GM12878 (cell line): ENCODE results near the gene ZNF341.

Experiments used
- ATF7 ChIP-seq: fragments of 450-650 bp; IDR thresholded peaks from 2 replicates; pipeline ENCODE4 v1.6.1; 2016; ENCODE audit warnings: low read depth, mild to moderate bottlenecking
- CBX3 ChIP-seq: fragments of 200-600 bp; sonication (generic); IDR thresholded peaks from 2 replicates; pipeline ENCODE4 v1.6.1; 2016; ENCODE audit warnings: low read depth, borderline replicate concordance
- EZH2 ChIP-seq: IDR thresholded peaks from 2 replicates; pipeline ENCODE4 v1.6.1; 2012; ENCODE audit warnings: low read depth, mild to moderate bottlenecking, control low read depth, inconsistent platforms, low read length, borderline replicate concordance; ENCODE audit not compliant: control insufficient read depth
- NFYA ChIP-seq: IDR thresholded peaks from 2 replicates; pipeline ENCODE4 v1.6.1; 2011; ENCODE audit warnings: low read depth, mild to moderate bottlenecking, low read length, improper control_type of control experiment, borderline replicate concordance
- NR2F1 ChIP-seq: fragments of 450-650 bp; conservative IDR thresholded peaks from 2 replicates; pipeline ENCODE4 v1.6.1; 2017; ENCODE audit warnings: mild to moderate bottlenecking
- POLR2A ChIP-seq: IDR thresholded peaks from 2 replicates; pipeline ENCODE4 v1.6.1; 2011; ENCODE audit warnings: low read depth, mild to moderate bottlenecking, low read length
- TAF1 ChIP-seq: IDR thresholded peaks from 2 replicates; pipeline ENCODE4 v1.6.1; 2011; ENCODE audit warnings: mild to moderate bottlenecking, low read depth, low read length, borderline replicate concordance
- TF ChIP-seq, protein P1 (sequence below), 3 experiments: IDR thresholded peaks in 2 of 3; conservative IDR thresholded peaks in 1 of 3; 2 replicates each; pipeline ENCODE4 v1.5.1; 2011; ENCODE audit warnings: low read depth in 3 of 3, low read length in 3 of 3, mild to moderate bottlenecking in 3 of 3, control low read depth in 2 of 3, moderate library complexity in 2 of 3, inconsistent platforms in 1 of 3, mixed read lengths in 1 of 3; ENCODE audit not compliant: control insufficient read depth in 2 of 3, insufficient read depth in 1 of 3; ENCODE audit errors: extremely low read depth in 1 of 3
- TF ChIP-seq, protein P2 (sequence below): IDR thresholded peaks from 2 replicates; pipeline ENCODE4 v1.6.1; 2012; ENCODE audit warnings: low read depth, low read length, improper control_type of control experiment
- TF ChIP-seq, protein P3 (sequence below): fragments of 150-350 bp; IDR thresholded peaks from 2 replicates; pipeline ENCODE4 v1.6.1; 2016; ENCODE audit warnings: low read depth, low read length

DNA sequence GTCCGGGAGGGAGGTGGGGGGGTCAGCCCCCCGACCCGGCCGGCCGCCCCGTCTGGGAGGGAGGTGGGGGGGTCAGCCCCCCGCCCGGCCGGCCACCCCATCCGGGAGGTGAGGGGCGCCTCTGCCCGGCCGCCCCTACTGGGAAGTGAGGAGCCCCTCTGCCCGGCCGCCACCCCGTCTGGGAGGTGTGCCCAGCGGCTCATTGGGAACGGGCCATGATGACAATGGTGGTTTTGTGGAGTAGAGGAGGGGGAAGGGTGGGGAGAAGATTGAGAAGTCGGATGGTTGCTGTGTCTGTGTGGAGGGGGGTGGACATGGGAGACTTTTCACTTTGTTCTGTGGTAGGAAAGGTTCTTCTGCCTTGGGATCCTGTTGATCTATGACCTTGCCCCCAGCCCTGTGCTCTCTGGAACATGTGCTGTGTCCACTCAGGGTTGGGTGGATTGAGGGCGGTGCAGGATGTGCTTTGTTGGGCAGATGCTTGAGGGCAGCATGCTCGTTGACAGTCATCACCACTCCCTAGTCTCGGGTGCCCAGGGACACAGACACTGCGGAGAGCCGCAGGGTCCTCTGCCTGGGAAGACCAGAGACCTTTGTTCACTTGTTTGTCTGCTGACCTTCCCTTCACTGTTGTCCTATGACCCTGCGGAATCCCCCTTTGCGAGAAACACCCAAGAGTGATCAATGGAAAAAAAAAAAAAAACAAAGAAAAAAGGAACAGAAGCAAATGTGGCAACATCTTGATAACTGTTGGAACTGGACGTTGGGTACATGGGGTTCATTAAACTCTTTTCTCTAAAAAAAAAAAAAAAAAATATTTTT lies 30.0 kb upstream of the ZNF341 start:
- no peak for TF ChIP-seq NR2F1
- TF ChIP-seq, protein P1, sequence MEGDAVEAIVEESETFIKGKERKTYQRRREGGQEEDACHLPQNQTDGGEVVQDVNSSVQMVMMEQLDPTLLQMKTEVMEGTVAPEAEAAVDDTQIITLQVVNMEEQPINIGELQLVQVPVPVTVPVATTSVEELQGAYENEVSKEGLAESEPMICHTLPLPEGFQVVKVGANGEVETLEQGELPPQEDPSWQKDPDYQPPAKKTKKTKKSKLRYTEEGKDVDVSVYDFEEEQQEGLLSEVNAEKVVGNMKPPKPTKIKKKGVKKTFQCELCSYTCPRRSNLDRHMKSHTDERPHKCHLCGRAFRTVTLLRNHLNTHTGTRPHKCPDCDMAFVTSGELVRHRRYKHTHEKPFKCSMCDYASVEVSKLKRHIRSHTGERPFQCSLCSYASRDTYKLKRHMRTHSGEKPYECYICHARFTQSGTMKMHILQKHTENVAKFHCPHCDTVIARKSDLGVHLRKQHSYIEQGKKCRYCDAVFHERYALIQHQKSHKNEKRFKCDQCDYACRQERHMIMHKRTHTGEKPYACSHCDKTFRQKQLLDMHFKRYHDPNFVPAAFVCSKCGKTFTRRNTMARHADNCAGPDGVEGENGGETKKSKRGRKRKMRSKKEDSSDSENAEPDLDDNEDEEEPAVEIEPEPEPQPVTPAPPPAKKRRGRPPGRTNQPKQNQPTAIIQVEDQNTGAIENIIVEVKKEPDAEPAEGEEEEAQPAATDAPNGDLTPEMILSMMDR (IDR thresholded peaks at IDR 0.05 in 2 of 3, conservative IDR thresholded peaks at IDR 0.05 in 1 of 3; ENCODE audit: control insufficient read depth in 2 of 3, extremely low read depth in 1 of 3, insufficient read depth in 1 of 3, low read depth in 3 of 3, low read length in 3 of 3), result no peak
- TF ChIP-seq NFYA, result no peak
- no peak for TF ChIP-seq EZH2
- TF ChIP-seq POLR2A, result no peak
- TF ChIP-seq, protein P2, sequence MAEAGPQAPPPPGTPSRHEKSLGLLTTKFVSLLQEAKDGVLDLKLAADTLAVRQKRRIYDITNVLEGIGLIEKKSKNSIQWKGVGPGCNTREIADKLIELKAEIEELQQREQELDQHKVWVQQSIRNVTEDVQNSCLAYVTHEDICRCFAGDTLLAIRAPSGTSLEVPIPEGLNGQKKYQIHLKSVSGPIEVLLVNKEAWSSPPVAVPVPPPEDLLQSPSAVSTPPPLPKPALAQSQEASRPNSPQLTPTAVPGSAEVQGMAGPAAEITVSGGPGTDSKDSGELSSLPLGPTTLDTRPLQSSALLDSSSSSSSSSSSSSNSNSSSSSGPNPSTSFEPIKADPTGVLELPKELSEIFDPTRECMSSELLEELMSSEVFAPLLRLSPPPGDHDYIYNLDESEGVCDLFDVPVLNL, result no peak
- TF ChIP-seq ATF7, result no peak
- TF ChIP-seq, protein P3, sequence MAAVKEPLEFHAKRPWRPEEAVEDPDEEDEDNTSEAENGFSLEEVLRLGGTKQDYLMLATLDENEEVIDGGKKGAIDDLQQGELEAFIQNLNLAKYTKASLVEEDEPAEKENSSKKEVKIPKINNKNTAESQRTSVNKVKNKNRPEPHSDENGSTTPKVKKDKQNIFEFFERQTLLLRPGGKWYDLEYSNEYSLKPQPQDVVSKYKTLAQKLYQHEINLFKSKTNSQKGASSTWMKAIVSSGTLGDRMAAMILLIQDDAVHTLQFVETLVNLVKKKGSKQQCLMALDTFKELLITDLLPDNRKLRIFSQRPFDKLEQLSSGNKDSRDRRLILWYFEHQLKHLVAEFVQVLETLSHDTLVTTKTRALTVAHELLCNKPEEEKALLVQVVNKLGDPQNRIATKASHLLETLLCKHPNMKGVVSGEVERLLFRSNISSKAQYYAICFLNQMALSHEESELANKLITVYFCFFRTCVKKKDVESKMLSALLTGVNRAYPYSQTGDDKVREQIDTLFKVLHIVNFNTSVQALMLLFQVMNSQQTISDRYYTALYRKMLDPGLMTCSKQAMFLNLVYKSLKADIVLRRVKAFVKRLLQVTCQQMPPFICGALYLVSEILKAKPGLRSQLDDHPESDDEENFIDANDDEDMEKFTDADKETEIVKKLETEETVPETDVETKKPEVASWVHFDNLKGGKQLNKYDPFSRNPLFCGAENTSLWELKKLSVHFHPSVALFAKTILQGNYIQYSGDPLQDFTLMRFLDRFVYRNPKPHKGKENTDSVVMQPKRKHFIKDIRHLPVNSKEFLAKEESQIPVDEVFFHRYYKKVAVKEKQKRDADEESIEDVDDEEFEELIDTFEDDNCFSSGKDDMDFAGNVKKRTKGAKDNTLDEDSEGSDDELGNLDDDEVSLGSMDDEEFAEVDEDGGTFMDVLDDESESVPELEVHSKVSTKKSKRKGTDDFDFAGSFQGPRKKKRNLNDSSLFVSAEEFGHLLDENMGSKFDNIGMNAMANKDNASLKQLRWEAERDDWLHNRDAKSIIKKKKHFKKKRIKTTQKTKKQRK, result no peak
- TF ChIP-seq CBX3, result no peak
- no peak for TF ChIP-seq TAF1
